Right lobe of liver (tissue), 6 donors: ENCODE results near the gene CDK4. TPM values are rescaled to one million over a fixed set of nuclear protein-coding genes. Genes with fewer than 3 reads are reported as not detected.

ENCODE experiments used
- ATAC-seq, 4 donors: fragments of 200-7000 bp; cut with Tn5 transposase; one replicate each; pipeline ENCODE4 v1.9.1; 2020; ENCODE audit warnings: mild to moderate bottlenecking in 4 of 4, moderate library complexity in 4 of 4
- DNase-seq, 3 donors: peaks; one replicate each; pipeline ENCODE4 v3.0.0-alpha.2; 2020
- H3K27ac ChIP-seq, 3 donors: fragments of 200-600 bp; one replicate each; pipeline ENCODE4 v1.8.0; 2022
- H3K27me3 ChIP-seq, 2 donors: fragments of 200-600 bp; one replicate each; pipeline ENCODE4 v1.8.0; 2022
- H3K36me3 ChIP-seq, 4 donors: fragments of 200-600 bp; sonication (generic) in 1 of 4; one replicate each; pipeline versions ENCODE4 v1.5.1 to v1.8.0; 2017 to 2022; ENCODE audit warnings: control low read depth in 1 of 4
- H3K4me1 ChIP-seq, 4 donors: fragments of 200-600 bp; sonication (generic) in 1 of 4; one replicate each; pipeline versions ENCODE4 v1.5.1 to v1.8.0; 2017 to 2022; ENCODE audit warnings: control low read depth in 1 of 4
- H3K4me3 ChIP-seq, 3 donors: fragments of 200-600 bp; one replicate each; pipeline ENCODE4 v1.8.0; 2022
- H3K9me3 ChIP-seq, 4 donors: fragments of 200-600 bp; sonication (generic) in 1 of 4; one replicate each; pipeline versions ENCODE4 v1.5.1 to v1.8.0; 2017 to 2022; ENCODE audit warnings: control low read depth in 1 of 4
- CTCF ChIP-seq, 4 donors: fragments of 200-600 bp in 3 of 4; fragments of 450-650 bp in 1 of 4; IDR thresholded peaks; one replicate each; pipeline versions ENCODE4 v1.5.1 to v1.8.0; 2016 to 2022; ENCODE audit warnings: antibody characterized with exemption in 4 of 4, mild to moderate bottlenecking in 2 of 4
- POLR2A ChIP-seq: fragments of 450-650 bp; IDR thresholded peaks from one replicate; pipeline ENCODE4 v1.6.1; 2017; ENCODE audit warnings: antibody characterized with exemption, mild to moderate bottlenecking
- WGBS: methylation state at CpG from one replicate; pipeline ENCODE4 v1.1.6; 2018; ENCODE audit warnings: low coverage, low lambda C conversion rate; ENCODE audit not compliant: insufficient coverage; ENCODE audit errors: missing lambda C conversion rate; 5-methylcytosine and 5-hydroxymethylcytosine counted together
- intact Hi-C, 2 donors: fragments of 100-400 bp; cut with DNase I; formaldehyde crosslinking; loops; one replicate each; pipeline versions ENCODE4 v1.11.2 to v1.14.1; 2022
- total RNA-seq, 6 experiments: library from RNA; depleted of rRNA in 2 of 6; stranded (reverse); fragments of >200 nt in 2 of 6; fragmentation: NEBNext Ultra II Directional in 3 of 6; extraction: Animal tissue kit (Norgen Biotek cat#: 25700) in 3 of 6; gene quantifications; one replicate each; pipeline versions ENCODE4 v1.1.0 to v1.2.4, GENCODE V29; 2016 to 2023
- donor health status: DM: no; HTN: yes; CAD: no.
- donor health status: DM: no; HTN: no; CAD: no.
- donor health status: DM: no; HTN: no; CAD: no.
- donor health status: DM: no; HTN: yes; CAD: no.
- donor health status: DM: no; HTN: yes; CAD: no.

The CDK4 gene
- total RNA-seq, 6 experiments from 2014 or later = 23.3 to 47.3 (median 31.8) TPM

GRCh38 chr12:57765003-57765697, 13.0 kb upstream of the CDK4 start:
- H3K27me3 ChIP-seq = peaks cover 4 to 9% of the 10 kb centered on the region in 2 donors
- WGBS = 0% methylated on average over 13 of the region's 60 CpGs
- peak in 1 of 3 donors; percentile 49 for DNase-seq

DNA sequence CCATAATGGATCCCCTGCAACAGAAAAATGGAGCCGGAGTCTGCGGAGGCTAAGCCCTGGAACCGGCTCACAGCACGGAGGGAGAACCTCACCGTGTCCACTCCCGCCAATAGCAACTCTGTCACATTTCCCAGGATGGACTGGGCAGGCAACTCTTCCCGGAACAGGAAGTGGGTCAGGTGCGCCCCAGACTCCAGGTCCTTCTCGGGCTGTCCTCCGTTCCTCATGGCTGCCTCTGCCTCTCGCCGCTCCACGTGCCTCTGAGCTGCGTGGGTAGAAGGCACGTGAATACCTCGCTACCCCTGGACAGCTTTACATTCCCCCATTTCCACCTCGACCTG, 12.5 kb upstream of the CDK4 start:
- ATAC-seq (peak in 3 of 4 donors; percentile 10 to 17 (median 13)), DNase-seq (no peak)
- Histone ChIP-seq H3K9me3 (no peaks in the 10 kb centered on the region), H3K27me3 (peaks cover 4 to 9% of the 10 kb centered on the region in 2 donors), H3K27ac (no peak overlapping the region), H3K36me3 (no peaks in the 10 kb centered on the region), H3K4me3 (peak overlapping the region in 1 of 3 donors; percentile 35), H3K4me1 (peaks cover 0 to 16% (median 0%) of the 10 kb centered on the region in 4 donors)
- no peak for TF ChIP-seq POLR2A
- TF ChIP-seq CTCF (IDR thresholded peaks at IDR 0.05) = no peak
- intact Hi-C loops = no loop called here
- 28% methylated on average over 3 of the region's 17 CpGs for WGBS

More at GRCh38 chr12:57765003-57765697, 13.0 kb upstream of the CDK4 start:
- TF ChIP-seq POLR2A (no peak), CTCF (IDR thresholded peaks at IDR 0.05) (peak in 3 of 4 donors; percentile 18 to 35 (median 27))
- Histone ChIP-seq H3K4me1 (peaks cover 0 to 16% (median 0%) of the 10 kb centered on the region in 4 donors), H3K36me3 (no peaks in the 10 kb centered on the region), H3K9me3 (no peaks in the 10 kb centered on the region), H3K4me3 (peak overlapping the region in 2 of 3 donors; percentile 8 to 35), H3K27ac (no peak overlapping the region)
- peak; percentile 44 to 62 (median 59) for ATAC-seq
- intact Hi-C loops = no loop called here

GRCh38 chr12:57763881-57764661, 12.0 kb upstream of the CDK4 start:
- no peak for ATAC-seq
- Histone ChIP-seq H3K36me3 (no peaks in the 10 kb centered on the region), H3K4me3 (no peak overlapping the region), H3K9me3 (no peaks in the 10 kb centered on the region), H3K4me1 (peaks cover 0 to 16% (median 0%) of the 10 kb centered on the region in 4 donors), H3K27me3 (peaks cover 4 to 9% of the 10 kb centered on the region in 2 donors), H3K27ac (no peak overlapping the region)
- 80% methylated on average over 4 of the region's 6 CpGs for WGBS
- DNase-seq = no peak
- TF ChIP-seq POLR2A (no peak), CTCF (IDR thresholded peaks at IDR 0.05) (no peak)
- intact Hi-C loops = no loop called here

DNA sequence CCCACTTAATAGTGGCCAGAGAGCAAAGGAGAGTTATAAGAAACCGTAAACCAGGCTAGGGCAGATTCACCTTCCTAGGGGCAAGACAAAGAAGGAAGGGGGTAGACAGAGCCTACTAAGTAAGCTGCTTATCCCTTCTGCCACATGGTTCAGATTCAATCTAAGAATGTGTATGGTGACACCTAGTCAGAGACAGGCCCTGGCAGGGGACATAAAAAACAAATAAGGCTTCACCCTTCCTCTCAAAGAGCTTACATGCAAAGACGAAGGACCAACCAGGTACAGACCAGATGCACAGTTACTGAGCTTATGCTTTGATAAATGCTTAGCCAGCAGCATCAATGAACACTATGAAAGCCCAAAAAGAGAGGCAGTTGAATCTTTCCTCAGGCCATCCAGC, 10.4 kb upstream of the CDK4 start:
- Histone ChIP-seq H3K27ac (no peak overlapping the region), H3K27me3 (peaks cover 4 to 9% of the 10 kb centered on the region in 2 donors), H3K36me3 (no peaks in the 10 kb centered on the region), H3K4me1 (peaks cover 0 to 16% (median 0%) of the 10 kb centered on the region in 4 donors), H3K4me3 (no peak overlapping the region), H3K9me3 (no peaks in the 10 kb centered on the region)
- no peak for ATAC-seq
- TF ChIP-seq CTCF (IDR thresholded peaks at IDR 0.05) (no peak), POLR2A (no peak)
- intact Hi-C loops = no loop called here
- DNase-seq = no peak
- WGBS = 83% methylated on average over 2 of the region's 2 CpGs
